DMS 273 treated with DMSO at 0.1 percent for 48 hours (cell line): ENCODE results near the gene FAT1.

Source experiments
- DNase-seq: peaks from one replicate; lab custom pipeline; 2025; lab: John Stamatoyannopoulos, UW

FAT1 gene

GRCh38 chr4:186561748-186562147 lies 161.9 kb downstream of the FAT1 start:
- DNase-seq = no peak

GRCh38 chr4:186560647-186561046 lies 163.0 kb downstream of the FAT1 start:
- no peak for DNase-seq

GRCh38 chr4:186557486-186557885 lies 166.2 kb downstream of the FAT1 start:
- no peak for DNase-seq

GRCh38 chr4:186557061-186557460 lies 166.6 kb downstream of the FAT1 start:
- no peak for DNase-seq

- DNase-seq = no peak
Measured at GRCh38 chr4:186554914-186555827, 168.5 kb downstream of the FAT1 start, which contains the start of gene MTNR1A. TSS of gene MTNR1A (minus strand) at chr4:186555567. CDS start at chr4:186555365, 202 bp downstream.

GRCh38 chr4:186554539-186554913 lies 169.1 kb downstream of the FAT1 start:
- no peak for DNase-seq

- no peak for DNase-seq
Measured at GRCh38 chr4:186553717-186554116, 169.9 kb downstream of the FAT1 start.

GRCh38 chr4:186551849-186552248 lies 171.8 kb downstream of the FAT1 start:
- DNase-seq = no peak

- no peak for DNase-seq
Measured at GRCh38 chr4:186545436-186545835, 178.2 kb downstream of the FAT1 start.

GRCh38 chr4:186543206-186543605 lies 180.4 kb downstream of the FAT1 start:
- DNase-seq = no peak

- no peak for DNase-seq
Measured at GRCh38 chr4:186541801-186542200, 181.9 kb downstream of the FAT1 start.

- DNase-seq = no peak
Measured at GRCh38 chr4:186537843-186538521, 185.7 kb downstream of the FAT1 start.
